GM21526 (cell line): ENCODE results near the gene VPS45.
"Not testable (repeated sequence)": the region's sequence is repeated elsewhere in the genome, so short reads cannot be mapped to it uniquely, and the experiment has no call there.

Source experiments
- ATAC-seq: cut with Tn5 transposase; IDR thresholded peaks from one replicate; pipeline ENCODE4 v1.9.1; 2021; ENCODE audit warnings: moderate library complexity; ENCODE audit not compliant: unreplicated experiment, low FRiP score

The VPS45 gene, protein sequence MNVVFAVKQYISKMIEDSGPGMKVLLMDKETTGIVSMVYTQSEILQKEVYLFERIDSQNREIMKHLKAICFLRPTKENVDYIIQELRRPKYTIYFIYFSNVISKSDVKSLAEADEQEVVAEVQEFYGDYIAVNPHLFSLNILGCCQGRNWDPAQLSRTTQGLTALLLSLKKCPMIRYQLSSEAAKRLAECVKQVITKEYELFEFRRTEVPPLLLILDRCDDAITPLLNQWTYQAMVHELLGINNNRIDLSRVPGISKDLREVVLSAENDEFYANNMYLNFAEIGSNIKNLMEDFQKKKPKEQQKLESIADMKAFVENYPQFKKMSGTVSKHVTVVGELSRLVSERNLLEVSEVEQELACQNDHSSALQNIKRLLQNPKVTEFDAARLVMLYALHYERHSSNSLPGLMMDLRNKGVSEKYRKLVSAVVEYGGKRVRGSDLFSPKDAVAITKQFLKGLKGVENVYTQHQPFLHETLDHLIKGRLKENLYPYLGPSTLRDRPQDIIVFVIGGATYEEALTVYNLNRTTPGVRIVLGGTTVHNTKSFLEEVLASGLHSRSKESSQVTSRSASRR

DNA sequence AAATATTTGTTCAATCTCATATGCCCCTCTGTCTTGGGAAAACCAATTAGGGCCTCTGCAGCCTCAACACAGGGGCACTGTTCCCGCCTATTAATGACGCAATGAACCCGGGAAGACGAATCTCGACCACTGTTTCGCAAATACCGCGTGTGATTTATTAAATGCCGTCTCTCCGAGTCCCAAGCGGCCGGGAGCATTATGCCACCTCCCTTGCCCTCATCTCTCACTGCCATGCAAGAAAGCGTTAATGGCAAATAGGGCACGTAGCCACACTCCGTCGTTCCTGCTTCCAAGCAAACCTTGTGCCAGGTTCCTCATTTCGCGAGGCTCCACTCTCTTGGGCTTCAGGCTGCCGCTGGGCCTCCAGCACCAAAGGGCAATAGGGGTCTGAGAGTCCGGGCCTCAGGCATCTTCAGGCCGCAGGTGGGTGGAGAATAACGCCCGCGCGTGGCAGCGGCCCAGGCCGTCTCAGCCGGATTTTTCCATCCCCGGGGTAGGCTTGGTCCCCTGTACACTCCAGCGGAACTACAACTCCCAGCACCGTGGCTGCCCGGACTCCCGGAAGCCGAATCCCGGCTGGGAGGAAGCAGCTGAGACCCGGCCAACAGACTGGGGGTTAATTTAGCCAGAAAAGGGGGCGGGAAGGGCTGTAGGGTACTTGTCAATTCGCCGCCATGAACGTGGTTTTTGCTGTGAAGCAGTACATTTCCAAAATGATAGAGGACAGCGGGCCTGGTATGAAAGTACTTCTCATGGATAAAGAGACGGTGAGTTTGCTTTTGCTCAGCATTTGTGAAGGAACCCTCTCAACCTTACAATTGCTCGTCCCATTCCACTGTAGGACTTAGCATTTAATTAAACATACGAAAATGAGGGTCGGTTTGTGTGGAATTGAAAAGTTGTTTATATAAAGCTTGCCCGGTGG is at the start of gene VPS45:
Gene VPS45, plus strand, starts transcription at position 593 of the 925 bp plus-strand sequence. Its CDS starts 82 bp downstream, at position 675.
- peak; percentile 79 for ATAC-seq

DNA sequence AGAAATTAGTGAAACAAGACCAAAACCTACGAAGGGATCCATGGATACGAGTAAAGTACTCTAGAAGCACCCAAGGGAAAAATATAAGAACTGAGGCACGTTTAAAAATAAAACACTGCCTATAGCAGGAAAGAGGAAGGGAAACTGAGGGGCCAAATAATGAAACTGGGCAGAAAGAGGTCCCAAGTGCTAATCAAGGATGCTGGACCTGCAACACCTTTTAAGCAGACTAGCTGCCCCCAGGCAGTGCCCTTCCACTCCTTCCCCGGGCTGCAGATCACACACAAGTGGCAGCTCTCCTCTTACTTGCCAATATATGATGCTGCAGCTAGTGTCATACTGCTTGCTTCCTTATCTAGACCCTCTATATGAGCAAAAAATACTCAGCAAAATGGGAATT is 49.4 kb upstream of the VPS45 start:
- ATAC-seq, result no peak

DNA sequence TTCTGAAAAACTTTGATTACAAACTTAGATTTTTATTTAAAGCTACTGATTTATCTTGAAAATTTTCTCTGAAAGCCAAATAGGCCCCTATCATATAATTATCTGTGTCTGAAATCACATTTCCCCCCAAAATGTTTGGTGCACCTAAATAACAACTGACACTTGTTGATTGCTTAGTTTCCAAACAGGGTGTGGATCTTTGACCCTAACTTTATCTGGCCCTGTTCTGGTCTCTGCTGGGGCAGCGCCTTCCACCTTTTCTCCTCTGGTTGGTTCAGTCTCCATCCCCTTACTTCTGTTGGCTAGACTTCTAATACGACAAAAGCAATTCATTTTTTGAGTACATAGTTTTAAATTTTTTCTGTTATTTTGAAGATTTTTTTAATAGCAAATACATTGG is 46.9 kb upstream of the VPS45 start:
- no peak for ATAC-seq

DNA sequence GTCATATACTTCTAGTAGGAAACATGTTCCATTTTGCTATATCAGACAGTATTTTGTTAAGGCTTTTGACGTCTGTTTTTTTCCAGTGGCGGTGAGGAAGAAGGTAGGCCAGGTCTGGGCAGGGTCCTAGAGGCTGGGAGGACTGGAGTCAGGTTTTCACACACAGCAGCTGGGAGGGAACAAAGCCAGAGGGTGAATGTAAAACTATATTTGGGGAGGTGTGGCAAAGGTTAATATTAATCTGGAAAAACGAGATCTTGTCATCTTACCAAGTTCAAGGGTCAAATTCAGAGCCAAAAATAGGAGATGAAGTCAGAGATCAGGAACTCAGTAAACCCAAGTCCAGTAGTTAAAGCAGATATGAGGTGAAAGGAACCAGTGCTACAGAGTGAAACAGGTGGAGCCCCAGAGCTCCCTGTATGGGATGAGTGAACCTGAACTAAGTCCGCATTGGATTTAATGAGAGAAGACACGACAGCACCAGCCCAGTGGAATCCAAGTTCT is 46.3 kb upstream of the VPS45 start:
- ATAC-seq, result no peak

DNA sequence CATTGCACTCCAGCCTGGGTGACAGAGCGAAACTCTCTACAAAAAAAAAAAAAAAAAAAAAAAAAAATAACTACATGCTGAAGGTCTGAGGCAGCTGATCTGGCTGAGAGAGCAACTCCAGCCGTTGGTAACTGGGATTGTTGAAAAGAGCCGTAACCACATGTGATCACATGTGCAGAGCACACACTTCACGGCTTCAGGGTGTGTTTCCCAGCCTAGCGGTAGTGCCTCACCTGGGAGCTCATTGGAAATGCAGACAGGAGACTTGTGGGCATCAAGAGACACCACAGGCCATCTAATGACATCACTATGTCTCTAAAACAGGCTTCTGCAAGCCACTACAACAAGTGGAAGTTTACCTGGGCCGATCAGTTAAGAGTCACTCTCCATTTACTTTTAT is 45.2 kb upstream of the VPS45 start:
- ATAC-seq, result no peak

DNA sequence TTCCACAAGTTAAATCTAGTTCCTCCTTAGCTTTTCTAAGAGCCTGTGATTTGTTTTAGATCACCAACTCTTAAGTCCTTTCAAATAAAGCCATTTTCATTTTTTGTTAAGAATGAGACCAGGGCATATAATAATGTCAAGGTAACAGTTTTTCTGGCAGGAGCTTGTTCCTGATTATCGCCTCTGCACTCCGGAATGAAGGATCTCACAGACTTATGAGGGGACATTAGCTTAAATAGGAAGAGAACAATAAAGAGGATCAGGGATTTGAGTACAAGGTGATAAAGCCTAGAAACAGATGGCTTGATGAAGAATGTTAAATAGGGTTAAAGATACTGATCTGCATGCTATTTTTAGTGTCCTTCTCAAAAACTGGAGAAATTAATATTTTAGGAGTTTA is 43.4 kb upstream of the VPS45 start:
- ATAC-seq, result no peak

DNA sequence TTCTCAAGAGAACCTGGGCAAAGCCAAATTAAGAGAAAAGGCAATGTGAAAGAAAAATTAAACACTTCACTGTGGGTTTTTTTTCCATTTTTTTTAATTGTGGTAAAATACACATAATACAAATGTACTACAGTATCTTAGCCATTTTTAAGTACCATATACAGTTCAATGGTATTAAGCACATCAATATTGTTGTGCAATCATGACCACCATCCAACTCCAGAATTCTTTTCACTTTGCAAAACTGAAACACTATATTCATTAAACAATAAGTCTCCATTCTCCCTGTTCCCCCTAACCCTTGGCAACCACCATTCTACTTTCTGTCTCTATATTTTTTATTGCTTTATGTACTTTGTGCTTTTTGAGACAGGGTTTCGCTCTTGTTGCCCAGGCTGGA is 39.3 kb upstream of the VPS45 start:
- ATAC-seq, result no peak

DNA sequence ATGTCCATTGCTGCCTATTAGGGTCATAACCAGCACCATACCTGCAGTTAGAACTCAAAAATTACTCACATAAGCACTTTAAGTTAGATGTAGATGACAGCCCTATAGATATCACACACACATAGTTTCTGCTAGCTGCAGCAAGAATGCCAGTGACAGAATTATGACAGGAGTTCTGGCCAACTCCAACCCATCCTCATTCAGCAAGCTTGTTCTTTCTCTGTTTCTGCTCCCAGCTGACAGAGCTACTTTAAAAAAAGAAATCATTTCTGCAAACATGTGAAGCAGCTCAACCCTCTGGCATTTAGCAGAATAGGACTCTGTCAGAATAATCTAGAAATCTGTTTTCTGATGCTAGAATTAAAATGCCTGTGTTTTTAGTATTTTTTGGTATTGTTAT is 33.2 kb upstream of the VPS45 start:
- ATAC-seq, result no peak

DNA sequence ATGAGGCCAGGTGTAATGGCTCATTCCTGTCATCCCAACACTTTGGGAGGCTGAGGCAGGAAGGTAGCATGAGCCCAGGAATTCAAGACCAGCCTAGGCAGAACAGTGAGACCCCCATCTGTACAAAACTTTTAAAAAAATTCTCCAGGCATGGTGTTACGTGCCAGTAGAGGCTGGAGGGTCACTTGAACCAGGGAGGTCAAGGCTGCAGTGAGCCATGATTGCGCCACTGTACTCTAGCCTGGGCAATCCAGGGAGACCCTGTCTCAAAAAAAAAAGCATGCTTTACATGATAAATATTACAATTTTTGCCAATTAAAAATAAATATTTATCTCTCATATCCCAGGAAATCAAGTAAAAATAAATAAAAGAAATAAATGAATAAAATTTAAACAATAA is 17.6 kb upstream of the VPS45 start:
- no peak for ATAC-seq

DNA sequence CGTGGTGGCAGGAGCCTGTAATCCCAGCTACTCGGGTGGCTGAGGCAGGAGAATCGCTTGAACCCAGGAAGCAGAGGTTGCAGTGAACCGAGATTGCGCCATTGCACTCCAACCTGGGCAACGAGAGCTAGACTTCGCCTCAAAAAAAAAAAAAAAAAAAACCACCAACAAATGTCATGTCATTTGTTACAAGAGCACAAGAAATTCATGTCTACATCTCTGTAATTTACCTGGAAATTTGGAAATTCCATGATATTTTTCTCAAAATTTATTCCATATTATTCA is 16.5 kb upstream of the VPS45 start:
- ATAC-seq, result no peak

DNA sequence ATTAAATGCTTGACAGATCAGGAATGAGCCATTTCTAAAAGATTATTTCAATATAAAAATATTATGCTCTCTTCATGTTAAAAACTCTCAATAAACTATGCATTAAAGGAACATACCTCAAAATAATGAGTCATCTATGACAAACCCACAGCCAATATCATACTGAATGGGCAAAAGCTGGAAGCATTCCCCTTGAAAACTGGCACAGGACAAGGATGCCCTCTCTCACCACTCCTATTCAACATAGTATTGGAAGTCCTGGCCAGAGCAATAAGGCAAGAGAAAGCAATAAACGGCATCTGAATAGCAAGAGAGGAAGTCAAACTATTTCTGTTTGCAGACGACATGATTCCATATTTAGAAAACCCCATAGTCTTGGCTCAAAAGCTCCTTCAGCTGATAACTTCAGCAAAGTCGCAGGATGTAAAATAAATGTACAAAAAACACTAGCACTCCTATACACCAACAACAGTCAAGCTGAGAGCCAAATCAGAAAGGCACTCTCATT is 15.6 kb upstream of the VPS45 start:
- not testable (repeated sequence) for ATAC-seq

DNA sequence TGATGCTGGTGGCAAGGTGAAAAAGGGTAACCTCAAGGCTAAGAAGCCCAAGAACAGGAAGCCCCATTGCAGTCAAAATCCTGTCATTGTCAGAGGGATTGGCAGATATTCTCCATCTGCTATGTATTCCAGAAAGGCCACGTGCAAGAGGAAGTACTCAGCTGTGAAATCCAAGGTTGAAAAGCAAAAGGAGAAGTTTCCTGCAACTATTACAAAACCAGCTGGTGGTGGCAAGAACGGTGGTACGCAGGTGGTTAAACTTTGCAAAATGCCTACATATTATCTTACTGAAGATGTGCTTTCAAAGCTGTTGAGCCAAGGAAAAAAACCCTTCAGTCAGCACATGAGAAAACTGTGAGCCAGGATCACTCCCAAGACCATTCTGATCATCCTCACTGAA is 13.7 kb upstream of the VPS45 start:
- no peak for ATAC-seq

DNA sequence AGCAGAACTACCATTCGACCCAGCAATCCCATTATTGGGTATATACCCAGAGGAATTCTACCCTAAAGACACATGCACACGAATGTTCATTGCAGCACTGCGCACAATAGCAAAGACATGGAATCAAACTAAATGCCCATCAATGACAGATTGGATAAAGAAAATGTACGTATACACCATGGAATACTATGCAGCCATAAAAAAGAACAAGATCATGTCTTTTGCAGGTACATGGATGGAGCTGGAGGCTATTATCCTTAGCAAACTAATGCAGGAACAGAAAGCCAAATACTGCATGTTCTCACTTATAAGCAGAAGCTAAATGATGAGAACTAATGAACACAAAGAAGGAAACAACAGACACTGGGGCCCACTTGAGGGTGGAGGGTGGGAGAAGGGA is 12.1 kb upstream of the VPS45 start:
- not testable (repeated sequence) for ATAC-seq

DNA sequence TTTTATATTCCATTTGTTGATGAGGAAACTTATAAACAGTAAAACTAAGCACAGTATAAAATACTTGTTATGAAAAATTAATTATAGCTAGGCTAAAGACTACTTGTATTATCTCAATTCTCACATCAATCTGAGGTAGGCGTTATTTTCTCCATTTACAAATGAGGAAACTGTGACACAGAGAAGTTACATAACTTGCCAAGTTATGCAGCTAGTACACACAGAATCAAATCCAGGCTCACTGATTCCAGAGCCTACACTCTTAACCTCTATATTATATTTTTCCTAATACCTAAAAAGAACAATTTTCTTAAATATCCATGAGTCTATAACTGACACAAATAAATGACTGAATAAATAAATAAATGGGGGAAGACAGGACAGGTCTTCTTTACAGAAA is 11.2 kb upstream of the VPS45 start:
- ATAC-seq, result no peak

DNA sequence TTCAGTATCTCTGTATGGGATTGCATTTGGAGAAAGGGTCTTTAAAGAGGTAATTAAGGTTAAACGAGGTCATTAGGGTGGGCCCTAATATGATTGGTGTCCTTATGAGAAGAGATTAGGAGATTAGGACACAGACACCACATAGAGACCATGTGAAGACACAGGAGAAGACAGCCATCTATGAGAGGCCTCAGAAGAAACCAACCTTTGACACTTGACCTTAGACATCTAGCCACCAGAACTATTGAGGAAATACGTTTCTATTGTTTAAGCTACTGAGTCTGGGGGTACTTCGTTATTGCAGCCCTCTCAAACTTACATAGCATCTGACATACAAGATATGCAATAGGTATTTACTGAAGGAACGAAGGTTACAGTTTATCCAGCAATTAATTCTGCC is 7.3 kb upstream of the VPS45 start:
- no peak for ATAC-seq

DNA sequence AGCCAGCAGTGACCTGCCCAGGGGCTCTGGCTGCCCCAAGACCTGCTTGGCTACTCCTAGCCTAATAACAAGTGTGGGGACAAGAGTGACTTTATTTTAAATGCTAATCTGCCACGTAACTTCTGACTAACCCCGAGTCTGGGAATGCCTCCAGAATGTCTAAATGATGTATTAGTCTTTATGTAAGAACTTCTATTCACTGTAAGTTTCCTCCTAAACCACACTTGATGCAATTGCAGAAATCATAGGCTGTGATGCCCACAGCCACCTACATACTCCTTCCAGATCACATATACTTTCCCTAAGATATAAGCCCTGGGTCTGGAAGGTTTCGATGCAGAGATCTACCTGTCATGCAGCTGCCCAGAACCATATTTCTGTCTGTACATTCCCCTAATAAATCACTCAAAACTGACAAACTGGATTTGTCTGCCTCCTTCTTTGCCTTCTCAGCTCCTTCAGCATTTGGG is 5.9 kb upstream of the VPS45 start:
- ATAC-seq, result no peak

DNA sequence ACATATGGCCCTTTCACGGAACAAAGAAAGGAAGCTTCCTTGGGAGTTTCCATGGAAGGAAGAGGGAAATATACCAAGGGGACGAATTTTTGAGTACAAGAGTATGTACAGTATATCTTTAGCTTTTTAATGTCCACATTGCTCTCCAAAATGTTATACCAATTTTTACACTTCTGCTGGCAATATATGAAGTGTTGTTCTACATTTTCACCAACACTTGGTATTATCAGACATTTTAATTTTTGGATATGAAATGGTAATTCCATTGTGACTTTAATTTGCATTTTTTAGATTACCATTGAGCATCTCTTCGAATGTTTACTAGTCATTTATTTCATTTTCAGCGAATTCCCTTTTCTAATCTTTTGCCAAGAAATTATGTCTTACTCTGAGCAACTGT is 5.5 kb upstream of the VPS45 start:
- no peak for ATAC-seq

DNA sequence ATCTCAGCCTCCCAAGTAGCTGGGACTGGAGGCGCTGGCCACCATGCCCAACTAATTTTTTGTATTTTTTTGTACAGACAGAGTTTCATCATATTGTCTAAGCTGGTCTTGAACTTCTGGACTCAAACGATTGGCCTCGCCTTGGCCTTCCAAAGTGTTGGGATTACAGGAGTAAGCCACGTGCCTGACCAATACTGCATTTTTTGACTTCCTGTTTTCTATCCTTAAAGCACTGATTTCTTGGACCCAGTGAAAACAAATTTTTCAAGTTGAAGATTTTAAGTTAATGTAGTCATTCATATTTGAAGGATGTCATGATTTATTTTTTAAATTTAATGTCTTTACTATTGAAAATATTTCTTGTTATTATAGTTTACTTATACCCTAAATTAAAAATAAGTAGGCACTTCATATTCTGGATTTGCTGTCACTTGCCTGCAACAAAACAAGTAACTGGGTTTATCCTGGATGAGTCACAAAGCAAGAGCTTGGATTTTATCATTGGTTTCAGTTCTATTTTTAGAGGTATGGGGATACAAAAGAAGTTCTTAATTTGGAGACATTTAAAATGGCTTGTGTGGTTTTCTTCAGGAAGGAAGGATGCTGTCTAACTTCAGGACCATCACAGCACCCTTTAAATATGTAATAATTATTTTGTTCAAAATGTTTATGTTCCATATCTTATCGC is 2.2 kb upstream of the VPS45 start:
- ATAC-seq, result no peak

DNA sequence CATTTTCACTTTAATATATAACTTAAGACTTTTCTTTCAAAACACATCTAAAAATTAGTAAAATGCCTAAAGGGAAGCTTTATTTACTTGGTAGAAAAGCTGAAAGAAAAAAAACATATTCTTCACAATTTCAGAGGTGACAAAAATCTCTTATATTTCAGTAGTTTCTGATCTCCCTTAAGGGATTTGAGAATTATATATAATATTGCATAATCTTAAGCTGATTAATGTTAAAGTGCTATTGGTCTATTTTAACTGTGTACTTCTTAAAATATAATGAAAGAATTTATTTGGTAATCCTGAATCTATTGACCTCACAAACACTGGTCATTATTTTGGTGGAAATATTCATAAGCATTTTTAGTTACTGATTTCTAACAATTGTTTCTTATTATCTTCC is 1.2 kb upstream of the VPS45 start:
- no peak for ATAC-seq

DNA sequence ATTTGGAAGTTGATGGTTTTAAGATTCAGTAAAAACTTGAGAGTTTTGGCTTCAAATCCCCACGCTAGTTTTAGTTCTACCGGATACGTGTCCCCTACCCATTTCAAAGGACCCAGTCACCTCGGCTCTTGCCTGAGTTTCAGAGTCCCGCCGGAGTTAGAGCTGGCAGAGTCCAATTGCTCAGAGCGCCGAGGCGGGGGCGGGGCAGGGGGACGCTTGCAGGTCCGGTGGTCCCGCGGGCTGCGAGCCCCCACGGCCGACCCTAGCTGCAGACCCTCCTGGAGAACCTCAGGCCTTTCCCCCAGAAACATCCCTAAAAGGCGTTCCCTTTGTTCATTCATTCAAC is 765 bp upstream of the VPS45 start:
- ATAC-seq, result no peak

DNA sequence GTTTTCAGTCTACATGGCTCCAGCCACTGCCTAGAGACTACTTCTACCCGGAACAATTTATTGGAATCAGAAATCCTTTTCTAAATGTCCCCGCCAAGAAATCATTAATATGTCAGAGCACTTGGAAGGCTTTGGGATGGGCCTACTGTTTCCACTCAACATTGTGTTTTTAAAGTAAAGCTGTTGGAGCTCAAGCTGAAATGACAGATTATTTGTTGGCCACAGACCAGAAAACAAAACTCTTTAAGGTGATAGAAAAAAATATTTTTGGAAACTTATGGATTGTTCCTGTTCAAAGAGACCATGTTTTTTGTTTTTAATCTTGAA is 496 bp downstream of the VPS45 start:
- ATAC-seq, result no peak
